HG02970 (cell line): ENCODE data around the gene TTPAL.

ENCODE experiments used
- ATAC-seq: cut with Tn5 transposase; IDR thresholded peaks from one replicate; pipeline ENCODE4 v1.9.1; 2021; ENCODE audit warnings: mild to moderate bottlenecking, moderate library complexity, moderate number of reproducible peaks; ENCODE audit not compliant: unreplicated experiment, low FRiP score

TTPAL gene

DNA sequence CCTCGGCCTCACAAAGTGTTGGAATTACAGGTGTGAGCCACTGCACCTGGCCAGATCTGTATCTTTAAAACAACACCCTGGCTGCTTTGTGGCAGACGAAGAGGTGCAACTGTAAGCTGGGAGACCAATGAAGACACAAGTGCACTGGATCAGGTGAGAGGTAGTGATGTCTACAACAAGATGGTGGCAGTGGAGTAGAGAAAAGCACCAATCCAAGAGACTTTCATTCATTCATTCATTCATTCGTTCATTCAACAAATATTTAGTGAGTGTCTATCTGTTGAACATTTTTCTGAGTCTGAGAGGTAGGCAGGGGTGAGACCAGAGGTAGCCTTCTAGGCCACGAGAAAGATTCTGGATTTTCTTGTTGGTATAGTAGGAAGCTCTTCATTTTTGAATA, 36.9 kb upstream of the TTPAL start:
- ATAC-seq = no peak

DNA sequence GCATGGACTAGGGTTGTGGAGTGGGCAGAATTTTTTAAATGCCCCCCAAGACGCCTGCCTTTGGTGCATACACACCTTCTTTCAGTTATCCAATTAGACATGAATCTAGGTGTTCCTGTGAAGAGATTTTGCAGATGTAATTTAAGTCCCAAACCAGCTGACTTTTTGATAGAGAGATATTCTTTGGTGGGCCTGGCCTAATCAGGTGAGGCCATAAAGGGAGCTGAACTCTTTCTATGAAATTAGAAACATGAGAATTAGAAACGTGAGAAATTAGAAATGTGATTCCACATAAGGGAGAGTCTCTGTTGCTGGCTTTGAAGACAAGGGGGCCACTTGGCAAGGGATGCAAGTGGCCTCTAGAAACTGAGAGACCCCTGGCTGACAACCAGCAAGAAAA, 36.4 kb upstream of the TTPAL start:
- no peak for ATAC-seq

DNA sequence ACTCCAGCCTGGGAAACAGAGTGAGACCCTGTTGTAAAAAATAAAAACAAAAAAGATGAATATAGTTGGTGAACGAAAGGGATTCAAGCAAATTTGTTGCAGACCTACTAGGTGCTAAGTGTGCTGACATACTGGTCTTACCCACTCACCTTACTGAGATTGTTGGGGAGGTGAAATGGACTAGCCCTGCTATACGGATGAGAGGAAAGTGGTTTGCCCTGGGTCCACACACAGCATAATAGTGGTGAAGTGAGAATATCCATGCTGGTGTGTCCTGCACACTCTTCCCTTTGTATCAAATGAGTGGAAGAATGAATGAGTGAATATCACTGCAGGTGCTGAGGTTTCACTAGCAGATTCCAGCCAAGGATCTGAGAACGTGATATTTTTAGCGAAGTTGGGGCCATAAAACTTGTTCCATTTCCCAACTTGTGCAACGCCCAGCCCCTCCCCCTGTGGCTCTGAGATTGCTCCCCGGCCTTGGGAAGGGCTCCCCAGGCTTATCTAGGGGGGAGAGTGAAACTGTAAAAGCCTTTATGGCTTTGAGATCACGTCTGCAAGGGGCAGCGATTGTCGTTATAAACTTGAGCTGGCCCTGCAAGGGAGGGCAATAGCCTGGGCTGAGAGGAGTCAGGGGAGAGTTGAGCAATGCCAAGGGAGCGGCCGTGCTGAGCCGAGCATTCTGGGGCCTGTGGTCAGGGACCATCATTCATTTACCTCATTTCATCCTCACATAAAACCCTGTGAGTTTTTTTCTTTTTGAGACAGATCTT, 33.2 kb upstream of the TTPAL start:
- no peak for ATAC-seq

DNA sequence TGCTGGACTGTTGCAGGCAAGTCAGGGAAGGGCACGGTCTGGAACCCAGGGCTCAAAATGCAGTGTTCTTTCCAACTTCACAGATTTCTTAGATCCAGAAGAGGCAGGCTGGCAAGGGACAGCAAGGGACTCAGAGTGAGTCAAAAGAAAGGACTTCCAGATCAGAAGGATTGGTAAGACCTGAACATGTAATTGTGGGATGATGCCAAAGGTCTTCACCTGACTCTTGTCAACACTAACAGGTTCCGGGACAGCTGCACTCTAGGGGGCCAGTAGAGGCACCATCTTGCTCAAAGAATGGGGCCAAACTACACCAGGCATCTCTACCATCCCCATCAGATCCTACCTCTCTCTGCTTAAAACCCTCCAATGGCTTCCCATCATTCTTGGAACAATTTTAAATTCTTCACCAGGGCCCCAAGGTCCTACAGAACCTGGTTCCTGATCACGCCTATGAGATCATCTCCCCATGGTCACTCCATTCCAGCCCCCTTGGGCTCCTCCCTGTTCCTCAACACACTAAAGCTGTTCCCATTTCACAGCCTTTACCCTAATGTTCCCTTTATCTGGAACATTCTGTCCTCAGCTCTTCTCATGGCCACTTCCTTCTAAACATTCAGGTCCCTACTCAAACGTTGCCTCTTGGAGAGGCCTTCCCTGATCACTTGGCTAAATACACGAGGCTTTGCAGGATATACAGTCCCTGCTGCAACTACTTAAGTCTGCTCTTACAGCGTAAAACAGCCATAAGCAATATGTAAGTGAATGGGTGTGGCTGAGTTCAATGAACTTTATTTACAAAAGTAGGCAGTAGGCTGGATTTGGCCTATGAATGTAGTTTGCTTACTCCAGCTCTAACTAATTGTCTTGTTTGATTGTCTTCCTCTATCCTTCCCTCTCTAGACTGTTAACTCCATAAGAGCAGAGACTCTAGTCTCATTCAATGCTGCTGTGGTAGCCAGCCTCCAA, 29.6 kb upstream of the TTPAL start:
- ATAC-seq = no peak

DNA sequence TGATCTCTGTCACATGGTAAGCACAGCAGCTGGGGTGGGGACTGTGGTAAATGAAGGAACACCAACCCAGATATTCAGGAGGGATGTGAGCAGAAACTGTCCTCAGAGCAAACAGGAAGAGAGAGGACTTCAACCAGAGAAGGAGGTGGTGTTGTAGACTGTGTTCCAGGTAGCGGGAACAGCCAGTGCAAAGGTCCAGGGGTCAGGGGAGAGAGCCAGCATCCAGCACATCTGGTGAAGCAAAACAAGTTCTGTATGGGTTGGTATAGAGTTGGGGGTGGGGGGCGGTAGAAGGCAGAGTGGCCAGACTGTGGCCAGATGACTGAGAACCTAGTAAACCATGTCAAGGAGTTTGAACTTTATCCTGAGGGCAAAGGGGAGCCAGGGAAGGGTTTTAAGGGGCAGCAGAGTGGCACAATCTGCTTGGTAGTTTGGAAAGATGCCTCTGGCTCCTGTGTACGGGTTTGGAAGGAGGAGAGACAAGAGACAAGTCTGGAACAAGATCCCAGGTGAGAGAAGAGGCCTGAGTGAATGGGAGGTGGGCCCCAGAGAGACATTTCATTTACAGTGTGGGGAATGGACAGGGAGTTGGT, 27.8 kb upstream of the TTPAL start:
- no peak for ATAC-seq

DNA sequence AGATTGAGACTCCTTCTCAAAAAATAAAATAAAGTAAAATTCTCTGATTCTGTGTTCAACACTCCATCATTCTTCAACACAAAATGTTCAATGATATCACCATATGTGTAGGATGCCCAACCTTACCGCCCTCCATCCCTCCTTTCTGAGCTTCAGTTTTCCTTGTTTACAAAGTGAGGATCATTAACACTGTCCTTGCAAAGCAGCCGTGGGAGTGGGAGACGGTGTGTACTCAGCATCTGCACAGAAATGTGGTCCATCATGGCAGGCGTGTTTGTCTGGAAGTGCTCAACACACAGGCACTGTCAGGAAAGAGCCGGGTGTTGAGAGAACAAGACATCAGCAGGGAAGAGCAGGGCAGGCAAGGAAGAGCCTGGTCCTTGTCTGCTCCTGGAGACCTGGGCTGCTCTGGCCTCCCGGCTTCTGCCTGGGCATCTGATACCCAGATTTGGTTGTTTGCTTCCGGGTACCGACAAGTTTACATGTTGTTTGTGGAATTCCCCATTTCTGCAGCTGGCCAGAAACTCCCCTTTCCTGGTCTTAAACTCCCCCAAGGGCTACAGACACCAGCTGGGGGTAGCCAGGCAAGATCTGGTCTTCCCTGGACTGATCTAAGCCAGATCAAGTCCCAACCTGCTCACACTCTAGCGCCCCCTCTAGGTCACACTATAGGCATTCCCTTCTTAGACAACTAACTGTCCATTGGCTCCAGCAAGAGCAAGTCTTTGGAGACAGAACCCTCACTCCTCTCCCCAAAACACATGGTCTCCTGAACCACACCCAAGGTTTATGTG, 26.7 kb upstream of the TTPAL start:
- no peak for ATAC-seq

DNA sequence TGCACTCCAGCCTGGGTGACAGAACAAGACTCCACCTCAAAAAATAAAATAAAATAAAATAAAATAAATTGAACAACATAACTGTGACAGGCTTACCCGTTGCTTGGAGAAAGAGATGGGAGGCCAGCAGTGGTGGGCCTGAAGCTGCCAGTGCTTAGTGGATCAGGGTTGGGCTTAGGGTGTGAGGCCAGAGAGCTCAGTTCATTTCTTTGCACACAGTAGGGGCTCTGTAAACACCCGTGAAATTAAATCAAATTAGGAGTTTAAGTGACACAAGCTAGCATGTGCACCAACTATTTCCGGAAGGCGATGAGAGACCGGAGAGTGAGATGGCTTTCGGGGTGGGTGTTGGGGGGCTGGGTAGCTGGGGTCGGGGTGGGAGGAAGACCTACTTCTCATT, 25.8 kb upstream of the TTPAL start:
- ATAC-seq = no peak

DNA sequence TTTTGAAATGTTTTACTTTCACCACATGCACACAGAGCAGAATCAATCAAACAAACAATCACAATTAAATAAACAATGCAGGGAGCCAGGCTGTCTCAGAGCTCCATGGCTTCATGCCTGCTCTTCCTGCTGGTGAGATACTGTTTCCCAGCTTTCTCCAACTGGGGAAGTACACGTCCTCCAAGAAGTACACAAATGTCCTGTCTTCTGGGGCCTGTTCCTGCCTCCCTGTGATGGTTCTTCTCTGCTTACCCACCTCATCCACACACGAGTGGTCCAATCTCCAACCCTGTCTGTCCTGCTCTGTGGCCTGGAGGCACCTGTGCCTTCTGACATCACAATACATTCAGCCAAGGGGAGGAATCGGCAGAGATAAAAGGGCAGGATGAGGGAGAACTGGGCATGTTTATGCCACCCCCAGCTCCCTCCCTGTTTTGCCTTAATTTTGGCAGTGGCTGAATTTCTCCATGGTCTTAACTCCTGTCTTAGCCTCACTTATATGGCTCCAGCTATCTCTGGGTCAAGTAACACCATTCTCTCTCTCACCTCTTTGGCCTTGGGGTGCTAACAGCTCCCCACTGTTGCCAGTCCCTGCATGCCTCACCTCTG, 25.3 kb upstream of the TTPAL start:
- no peak for ATAC-seq

DNA sequence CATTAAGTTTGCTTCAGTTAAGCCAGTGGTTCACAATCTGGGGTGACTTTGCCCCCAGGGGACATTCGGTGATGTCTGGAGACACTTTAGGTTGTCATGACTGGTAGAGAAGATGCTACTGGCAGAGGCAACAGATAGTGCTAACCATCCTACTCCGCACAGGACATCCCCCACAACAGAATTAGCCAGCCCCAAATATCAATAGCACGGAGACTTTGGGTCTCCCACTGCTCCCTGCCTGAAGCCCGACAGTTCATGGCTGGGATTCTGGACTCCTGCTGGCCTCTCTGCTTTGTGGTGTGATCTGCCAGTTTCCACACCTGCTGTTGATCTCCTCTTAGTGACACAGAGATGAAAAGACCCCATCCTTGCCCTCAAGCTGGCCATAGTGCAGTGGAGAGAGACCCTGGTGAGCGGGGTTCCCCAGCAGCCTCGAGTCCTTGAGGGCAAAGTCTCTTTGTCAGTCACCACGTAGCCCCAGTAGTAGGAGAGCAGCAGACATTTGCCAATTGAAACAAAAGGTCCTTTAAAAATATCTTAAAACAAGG, 24.7 kb upstream of the TTPAL start:
- no peak for ATAC-seq

DNA sequence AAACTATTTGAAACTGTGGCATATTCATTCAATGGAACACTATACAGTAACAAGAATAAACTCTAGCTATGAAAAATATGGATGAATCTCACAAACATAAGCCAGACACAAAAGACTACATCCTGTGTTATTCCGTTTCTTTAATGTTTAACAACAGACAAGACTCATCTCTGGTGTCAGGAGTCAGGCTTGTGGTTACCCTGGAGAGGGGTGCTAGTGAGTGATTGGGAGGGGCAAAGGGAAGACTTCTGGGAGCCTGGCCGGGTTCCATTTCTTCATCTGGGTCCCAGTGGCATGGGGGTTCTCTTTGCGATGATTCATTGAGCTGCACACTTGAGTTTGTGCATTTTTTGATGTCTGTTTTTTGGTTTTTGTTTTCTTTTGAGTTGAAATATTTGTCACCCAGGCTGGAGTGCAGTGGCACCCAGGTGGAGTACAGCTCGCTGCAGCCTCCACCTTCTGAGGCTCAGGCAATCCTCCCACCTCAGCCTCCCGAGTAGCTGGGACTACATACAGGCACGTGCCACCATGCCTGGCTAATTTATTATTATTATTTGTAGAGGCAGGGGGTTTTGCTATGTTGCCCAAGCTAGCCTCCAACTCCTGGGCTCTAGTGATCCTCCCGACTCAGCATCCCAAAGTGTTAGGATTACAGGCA, 21.2 kb upstream of the TTPAL start:
- no peak for ATAC-seq

DNA sequence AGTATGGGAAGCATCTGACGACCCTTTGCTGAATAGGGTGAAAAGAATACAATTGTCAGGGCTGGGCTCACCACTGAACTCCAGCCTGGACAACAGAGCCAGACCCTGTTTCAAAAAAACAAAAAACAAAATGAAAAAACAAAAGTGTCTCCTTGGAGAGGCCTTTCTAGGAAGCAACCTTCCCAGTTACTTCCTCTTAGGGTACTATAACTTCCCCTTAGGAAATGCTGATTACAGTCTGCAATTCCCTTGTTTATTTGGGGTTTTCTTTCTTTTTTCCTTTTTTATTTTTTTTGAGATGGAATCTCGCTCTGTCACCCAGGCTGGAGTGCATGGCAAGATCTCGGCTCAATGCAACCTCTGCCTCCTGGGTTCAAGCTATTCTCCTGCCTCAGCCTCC, 20.5 kb upstream of the TTPAL start:
- ATAC-seq = no peak

DNA sequence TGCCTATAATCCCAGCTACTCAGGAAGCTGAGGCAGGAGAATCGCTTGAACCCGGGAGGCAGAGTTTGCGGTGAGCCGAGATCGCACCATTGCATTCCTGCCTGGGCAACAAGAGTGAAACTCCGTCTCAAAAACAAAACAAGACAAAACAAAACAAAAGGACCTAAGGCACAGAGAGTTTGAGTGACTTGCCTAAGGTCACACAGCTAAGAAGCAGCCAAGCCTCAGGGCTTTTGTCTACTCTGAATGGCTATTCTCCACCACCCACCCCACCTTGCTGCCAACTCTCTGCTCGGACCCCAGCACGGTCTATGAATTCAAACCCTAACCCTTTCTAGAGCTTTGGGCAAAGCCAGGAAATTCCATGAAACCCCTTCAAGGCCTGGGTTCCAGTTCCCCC, 19.1 kb upstream of the TTPAL start:
- ATAC-seq = no peak

DNA sequence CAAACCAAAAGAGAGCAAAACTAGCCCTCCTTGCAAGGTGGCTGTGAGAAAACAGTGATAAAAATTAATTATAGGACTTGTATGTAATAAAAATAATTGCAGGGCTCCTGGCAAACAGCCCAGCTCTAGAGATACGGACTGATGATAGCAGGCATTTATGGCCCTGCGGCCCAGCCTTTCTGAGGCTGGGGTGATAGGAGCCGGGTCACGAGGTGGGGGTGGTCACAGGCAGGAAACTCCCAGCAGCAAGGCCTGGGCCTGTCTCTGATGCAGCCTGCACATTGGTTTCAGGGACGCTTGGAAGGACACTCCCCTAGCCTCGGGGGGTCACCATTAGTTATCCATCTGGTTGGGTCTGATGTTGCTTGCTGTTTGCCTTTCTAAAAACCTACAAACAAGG, 18.7 kb upstream of the TTPAL start:
- no peak for ATAC-seq

DNA sequence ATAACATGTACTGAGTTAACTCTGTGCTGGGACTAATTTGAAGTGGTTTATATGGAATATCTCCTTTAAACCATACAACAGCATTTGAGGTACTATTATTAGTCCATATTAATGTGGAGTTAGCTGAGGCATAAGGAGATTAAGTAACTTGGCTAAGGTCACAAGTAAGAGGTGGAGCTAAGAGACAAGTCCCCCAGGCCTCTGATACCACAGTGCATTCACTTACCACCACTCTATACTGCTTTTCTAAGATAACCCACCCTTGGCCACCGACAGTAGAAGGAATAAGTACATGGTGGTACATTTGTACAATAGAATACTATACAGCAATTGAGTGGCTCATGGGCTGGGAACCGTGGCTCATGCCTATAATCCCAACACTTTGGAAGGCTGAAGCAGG, 16.4 kb upstream of the TTPAL start:
- no peak for ATAC-seq

DNA sequence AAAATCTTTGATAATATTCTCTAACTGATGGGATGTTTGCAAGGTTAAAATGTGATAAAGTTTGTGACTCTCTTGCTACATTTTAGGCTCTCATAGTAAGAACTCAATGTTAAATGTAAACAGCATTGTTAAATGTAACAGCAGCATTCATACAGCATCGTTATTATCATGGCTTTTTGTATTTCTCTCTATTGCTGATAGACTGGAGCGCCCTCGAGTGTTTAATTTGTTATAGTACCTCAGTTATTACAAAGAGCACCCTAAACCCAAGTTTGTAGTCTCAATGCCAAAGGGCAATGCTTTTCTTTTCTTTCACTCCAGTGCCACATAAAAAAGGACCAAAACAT, 14.9 kb upstream of the TTPAL start:
- no peak for ATAC-seq

DNA sequence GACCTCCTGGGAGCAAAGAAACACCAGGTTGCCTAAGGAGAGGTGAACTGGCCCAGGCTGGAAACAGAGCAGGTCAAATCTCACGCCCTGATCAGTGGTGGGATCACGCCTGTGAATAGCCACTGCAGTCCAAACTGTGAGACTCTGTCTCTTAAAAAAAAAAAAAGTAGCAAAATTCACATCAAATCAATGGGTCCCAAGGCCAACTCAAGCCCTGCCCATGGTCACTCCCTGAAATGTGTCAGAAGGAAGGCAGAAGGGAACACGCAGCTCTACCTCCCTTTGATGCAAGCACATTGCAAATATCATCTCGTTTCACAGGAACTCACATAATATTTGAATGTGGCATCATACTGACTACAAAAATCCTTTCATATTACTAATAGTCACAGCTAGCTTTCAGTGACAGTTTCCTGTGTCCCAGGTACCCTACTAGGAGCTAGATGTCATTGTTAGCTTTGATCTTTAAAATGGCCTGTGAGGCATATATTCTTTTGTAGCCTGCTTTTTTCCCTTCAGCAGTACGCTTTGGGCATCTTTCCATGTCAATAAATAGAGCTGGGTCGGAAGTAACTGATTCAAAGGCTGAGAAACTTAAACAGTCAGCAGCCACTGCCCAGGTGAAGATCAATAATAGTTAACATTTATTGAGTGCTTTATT, 14.4 kb upstream of the TTPAL start:
- no peak for ATAC-seq

DNA sequence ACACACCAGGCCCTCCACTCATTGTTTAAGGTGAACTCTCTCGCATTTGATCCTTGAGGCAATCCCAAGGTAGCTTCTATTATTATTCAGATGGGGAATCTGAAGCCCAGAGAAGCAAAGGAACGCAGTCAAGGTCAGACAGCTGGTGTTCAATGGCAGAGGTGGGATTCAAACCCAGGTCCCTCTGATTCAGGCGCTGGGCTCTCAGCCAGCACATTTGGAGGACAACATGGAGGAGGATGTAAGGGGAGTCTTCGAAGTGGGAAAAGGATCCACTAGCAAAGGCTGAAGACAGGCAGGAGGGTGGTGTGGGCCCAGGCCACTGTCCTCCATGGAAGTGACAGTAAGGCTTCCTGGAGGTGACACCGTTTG, 13.9 kb upstream of the TTPAL start:
- ATAC-seq = no peak

DNA sequence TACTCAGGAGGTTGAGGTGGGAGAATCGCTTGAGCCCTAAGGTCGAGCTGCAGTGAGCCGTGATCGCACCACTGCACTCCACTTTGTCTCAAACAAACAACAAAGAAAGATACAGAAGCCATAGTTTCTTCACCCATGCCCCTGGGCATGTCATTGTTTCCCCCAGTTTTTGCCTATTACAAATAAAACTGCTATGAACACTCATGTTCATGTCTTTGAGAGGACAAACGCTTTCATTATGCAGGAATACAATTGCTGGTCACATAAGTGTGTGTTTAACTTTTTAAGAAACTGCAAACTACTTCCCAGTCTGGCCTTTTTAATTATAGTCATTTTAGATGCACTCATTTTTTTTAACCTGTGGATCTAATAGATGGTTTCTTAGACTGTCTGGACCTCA, 12.2 kb upstream of the TTPAL start:
- ATAC-seq = no peak

DNA sequence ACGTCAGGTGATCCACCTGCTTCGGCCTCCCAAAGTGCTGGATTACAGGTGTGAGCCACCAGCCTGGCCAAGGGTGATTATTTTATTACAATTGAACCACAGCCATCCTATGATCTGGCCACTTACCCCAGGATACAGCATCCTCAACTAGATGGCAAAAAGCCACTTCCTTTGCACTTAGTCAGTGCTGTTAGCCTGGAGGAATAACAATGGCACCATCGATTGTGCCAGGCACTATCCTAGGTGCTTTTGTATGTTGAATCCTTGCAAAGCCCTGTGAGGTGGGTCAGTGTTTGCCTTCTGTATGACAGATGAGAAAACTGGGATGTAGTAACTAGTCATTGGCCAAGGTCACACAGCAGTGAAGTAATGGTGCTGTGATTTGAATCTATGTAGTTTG, 11.2 kb upstream of the TTPAL start:
- no peak for ATAC-seq
